HG02840 (cell line): ENCODE results near the gene ESRRA.

Experiments
- ATAC-seq: cut with Tn5 transposase; IDR thresholded peaks from one replicate; pipeline ENCODE4 v1.9.1; 2021; ENCODE audit warnings: mild to moderate bottlenecking, moderate library complexity, moderate number of reproducible peaks; ENCODE audit not compliant: unreplicated experiment, low FRiP score

The ESRRA gene

DNA sequence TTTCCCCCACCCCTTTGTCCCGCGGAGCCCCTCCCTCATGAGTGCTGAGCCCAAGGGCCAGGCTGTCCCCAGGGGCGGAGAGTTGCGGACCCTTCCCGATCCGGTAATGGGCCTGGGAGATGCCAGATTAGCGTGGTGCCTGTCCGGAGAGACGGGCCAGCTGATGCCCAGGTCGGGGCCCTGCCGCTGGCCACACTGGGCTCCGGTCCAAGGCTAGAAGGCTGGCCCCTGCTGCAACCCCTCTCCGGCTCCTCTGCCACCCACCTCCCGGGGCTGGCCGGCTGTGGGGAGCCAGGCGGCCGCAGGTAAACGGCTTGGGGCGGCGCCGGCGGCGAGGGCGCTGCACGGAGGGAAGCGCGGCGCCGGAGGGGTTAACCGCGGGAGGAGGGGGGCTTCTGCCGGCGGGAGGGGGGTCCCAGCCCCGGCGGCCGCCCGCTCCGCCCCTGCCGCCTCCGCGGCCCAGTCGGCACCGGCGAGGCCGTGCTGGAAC lies 14.0 kb upstream of the ESRRA start, which contains the start of gene KCNK4:
Gene KCNK4 (plus strand): TSS at position 41 of the 490 bp plus-strand sequence. CDS start 1,717 bp downstream, outside the sequence.
- no peak for ATAC-seq

DNA sequence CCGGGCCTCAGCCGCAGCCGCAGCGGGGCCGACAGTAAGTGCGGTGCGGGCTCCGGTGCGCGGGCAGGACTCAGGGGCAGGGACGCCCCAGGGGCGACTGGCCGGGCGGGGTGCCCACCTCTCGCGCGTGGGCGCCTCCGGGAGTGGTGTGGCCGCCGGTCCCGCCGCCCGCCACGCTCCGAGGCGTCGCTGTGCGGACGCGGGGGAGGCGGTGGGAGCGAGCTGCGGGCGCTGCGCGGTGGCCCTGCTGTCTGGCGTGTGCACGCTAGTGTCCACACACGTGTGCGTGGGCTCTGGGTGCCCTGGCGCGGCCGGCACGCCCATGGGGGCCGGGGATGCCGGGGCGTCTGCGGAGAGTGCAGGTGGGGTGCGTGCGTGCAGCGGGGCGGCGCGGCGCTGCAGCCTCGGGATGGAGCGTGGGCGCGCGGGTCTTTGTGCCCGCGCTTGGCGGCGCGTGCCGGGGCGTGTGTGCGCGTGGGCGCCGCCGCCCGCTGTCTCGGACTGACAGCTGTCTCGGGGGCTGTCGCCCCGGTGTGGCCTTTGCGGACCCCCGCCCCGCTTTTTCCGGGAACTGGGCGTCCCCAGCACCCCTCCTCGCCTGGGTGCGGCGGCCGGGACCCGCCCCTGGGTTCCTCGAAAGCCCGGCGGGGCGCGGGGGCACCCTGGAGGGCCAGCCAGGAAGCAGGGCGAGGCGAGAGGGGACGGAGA lies 13.4 kb upstream of the ESRRA start:
- no peak for ATAC-seq

DNA sequence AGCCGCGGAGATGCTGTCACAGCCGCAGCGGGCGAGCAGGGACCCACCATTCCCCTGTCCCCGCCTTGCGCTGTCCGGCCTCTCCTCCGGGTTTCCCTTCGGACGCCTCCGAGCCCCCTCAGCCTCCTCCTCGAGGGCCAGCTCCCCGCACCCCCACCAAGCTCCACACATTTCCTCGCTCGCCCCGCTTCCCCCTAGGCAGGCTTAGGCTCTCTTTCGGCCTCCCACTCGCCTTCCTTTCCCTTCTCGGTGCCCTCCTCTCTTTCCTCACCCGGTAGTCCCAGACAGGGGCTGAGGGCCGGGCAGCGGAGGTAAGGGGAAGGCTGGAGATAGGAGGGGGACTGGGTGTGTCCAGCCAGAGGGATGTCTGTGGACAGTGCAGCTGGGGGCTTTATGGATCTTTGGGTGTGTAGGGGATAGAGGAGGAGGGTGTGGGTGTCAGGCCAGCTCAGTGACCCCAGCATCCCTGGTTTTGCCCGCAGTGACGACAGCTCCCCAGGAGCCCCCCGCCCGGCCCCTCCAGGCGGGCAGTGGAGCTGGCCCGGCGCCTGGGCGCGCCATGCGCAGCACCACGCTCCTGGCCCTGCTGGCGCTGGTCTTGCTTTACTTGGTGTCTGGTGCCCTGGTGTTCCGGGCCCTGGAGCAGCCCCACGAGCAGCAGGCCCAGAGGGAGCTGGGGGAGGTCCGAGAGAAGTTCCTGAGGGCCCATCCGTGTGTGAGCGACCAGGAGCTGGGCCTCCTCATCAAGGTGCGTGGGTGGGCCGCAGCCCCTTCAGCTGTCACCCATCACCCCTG lies 12.7 kb upstream of the ESRRA start:
- no peak for ATAC-seq

DNA sequence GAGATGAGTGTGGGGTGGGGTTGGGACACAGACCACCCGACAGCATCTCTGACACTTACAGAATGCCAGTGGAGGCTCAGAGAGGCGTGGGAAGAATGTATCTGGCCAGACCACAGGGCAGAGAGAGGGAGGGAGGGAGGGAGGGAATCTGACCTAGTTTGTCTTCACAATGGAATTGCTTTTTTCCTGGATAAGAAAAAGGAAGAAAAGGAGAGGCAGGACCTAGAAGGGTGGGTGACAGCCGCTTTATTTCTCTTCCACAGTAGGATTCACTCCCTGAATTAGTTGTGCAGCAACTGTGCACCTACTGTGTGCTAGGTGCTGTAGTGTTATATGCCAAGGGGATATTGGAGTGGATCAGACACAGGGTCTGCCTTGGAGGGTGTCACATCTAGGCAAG lies 10.6 kb upstream of the ESRRA start:
- ATAC-seq: no peak

DNA sequence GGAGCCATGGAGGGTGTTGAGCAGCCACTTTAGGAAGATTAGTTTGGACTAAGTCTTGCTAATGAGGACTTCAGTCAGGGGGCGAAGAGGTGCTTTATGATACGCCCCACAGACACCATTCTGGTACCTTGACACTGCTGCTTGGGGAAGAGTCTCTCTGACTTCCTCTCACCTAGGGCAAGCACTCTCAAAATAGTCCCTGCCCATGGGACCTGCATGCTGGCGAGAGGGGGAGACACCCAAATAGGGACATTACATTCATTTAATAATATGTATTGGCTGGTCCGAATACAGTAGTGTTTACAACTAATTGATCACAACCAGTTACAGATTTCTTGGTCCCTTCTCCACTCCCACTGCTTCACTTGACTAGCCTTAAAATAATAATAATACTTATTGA lies 9.6 kb upstream of the ESRRA start:
- ATAC-seq: no peak

DNA sequence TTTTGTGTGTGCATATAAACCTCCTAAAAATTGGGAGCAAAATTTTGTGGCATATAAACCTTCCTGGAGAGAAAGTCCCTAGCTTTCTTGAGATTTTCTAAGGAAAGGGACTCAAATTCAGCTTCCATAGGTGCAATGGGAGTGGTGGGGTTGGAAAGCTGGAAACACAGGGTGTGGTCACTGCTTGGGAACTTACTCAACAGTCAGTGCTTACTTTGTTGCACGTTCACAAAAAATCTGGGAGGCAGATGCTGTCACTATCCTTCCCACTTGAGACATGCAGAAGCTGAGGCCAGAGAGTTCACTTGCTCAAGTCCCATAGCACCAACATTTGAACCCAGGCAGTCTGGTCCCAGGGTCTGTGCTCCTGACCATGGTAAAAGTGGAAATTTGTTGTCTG lies 9.1 kb upstream of the ESRRA start:
- no peak for ATAC-seq

DNA sequence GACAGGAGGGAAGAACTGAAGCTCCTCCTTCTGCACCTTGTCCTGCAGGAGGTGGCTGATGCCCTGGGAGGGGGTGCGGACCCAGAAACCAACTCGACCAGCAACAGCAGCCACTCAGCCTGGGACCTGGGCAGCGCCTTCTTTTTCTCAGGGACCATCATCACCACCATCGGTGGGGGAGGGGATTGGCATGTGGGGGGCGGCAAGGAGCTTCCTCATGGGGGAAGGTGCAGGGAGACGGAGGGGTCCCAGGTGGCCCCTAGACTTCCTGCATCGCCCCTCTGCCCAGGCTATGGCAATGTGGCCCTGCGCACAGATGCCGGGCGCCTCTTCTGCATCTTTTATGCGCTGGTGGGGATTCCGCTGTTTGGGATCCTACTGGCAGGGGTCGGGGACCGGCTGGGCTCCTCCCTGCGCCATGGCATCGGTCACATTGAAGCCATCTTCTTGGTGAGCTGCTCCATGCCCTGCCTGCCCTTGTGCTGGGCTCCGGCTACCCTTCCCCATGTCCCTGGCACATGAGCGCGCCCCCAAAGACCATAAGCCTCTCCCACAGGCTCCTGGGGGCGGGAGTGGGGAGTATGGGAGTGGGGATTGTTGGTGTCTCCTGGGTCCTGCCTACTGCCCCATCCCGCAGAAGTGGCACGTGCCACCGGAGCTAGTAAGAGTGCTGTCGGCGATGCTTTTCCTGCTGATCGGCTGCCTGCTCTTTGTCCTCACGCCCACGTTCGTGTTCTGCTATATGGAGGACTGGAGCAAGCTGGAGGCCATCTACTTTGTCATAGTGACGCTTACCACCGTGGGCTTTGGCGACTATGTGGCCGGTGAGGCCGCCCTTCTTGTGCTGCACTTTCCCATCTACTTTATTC lies 8.3 kb upstream of the ESRRA start:
- no peak for ATAC-seq

DNA sequence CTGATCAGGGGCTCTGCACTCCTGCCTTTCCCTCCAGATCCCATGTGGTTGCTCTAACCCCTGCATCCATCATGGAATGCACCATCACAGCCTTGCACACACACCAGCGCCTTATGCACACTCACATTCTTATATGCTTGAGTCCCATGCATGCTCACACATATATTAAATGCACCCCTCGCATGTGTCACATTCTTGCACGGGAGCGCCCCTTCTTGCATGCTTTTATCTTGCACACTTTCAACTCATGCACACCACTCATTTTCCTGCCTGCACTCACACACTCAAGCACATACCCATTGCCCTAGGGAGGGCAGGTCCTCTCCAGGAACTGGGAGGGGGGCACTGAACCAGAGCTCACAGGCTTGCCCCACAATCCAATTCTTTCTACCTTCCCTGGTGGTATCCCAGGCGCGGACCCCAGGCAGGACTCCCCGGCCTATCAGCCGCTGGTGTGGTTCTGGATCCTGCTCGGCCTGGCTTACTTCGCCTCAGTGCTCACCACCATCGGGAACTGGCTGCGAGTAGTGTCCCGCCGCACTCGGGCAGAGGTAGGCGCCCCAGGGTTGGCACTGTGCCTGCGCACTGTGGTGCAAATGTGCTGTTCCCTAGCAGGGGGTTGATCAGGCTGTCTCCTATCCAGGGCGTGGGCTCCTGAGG lies 7.5 kb upstream of the ESRRA start:
- no peak for ATAC-seq

DNA sequence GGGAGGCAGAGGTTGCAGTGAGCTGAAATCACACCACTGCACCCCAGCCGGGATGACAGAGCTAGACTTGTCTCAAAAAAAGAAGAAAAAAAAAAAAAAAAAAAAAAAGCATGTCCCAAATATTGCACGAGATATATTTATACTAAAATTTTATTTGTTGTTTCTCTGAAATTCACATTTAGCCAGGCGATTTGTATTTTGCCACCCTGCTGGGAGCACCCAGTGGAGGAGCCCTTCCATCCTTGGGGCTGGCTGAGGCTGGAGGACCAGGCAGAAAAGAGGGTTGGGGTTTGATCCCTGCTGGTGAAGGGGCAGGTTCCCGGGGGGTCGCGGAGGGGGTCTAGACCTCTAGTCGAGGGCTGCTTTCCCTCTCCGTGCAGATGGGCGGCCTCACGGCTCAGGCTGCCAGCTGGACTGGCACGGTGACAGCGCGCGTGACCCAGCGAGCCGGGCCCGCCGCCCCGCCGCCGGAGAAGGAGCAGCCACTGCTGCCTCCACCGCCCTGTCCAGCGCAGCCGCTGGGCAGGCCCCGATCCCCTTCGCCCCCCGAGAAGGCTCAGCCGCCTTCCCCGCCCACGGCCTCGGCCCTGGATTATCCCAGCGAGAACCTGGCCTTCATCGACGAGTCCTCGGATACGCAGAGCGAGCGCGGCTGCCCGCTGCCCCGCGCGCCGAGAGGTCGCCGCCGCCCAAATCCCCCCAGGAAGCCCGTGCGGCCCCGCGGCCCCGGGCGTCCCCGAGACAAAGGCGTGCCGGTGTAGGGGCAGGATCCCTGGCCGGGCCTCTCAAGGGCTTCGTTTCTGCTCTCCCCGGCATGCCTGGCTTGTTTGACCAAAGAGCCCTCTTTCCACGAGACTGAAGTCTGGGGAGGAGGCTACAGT lies 6.1 kb upstream of the ESRRA start:
- ATAC-seq: no peak

DNA sequence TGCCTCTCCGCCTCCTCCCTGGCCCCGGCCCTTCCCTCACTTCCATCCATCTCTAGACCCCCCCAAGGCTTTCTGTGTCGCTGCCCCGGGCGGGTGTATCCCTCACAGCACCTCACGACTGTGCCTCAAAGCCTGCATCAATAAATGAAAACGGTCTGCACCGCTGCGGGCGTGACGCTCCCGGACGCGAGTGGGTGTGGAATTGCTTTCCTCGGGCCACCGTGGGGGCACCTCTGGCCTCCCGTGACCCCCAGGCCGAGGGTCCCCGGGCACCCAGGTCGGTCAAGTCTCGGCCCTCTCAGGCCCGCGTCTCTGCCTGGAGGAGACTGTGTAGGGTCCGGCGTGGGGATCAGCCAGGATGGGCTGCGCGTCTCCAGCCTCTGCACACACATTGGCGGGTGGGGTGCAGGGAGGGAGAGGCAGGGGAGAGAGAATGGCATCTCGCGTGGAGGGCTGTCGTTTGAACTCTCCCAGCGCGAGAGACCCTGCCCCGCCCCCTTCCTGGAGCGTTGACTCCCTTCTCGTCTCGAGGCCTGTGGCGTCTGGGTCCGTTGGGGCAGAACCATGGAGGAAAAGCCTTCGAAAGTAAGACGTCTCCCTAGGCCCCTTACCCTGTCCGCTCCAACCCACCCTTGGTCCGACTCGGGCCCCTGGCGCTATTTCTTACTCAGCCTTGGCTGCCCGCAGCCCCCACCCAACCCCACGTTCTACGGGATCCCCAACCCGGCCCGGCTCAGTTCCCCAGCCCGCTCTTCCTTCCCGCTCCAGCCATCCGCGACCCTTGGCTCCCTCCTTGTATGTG lies 5.3 kb upstream of the ESRRA start, which contains the start of gene CATSPERZ:
Gene CATSPERZ (plus strand): TSS at position 512 of the 802 bp plus-strand sequence. CDS start 53 bp downstream, at position 565.
- no peak for ATAC-seq

DNA sequence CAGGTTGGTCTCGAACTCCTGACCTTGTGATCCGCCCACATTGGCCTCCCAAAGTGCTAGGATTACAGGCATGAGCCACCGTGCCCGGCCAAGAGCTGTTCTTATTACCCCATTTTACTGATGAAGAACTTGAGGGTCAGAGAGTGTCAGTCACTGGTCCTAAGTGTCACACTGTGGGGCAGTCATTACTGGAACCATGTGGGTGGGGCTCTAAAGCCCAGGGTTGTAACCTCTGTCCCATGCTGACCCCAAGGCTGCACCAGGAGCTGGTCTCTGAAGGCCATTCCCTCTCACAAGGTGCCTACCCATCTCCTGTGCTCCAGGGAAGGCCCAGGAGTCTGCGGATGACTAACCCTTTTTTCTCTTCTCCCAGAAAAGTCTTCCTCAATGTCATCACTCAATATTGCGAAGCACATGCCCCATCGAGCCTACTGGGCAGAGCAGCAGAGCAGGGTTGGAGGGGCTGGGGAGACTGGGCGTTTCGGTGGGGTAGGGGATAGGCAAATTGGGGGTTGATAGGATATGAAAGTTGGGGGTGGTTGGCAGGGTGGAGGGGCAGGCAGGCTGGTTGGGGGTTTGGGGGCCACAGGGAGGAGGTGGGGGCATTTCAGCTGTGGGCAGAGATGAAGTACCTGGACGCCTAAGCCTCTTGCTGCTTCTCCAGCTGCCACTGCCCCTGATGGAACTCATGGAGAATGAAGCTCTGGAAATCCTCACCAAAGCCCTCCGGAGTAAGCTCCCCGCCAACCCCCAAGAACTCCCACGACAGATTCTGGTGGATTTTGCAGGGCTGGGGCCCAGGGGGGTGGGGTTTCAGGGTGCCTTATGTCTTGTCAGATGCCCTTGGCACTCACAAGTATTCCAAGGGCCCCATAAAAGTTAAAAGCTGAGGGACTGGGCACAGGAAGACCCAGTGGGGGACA lies 2.0 kb upstream of the ESRRA start:
- ATAC-seq: no peak

DNA sequence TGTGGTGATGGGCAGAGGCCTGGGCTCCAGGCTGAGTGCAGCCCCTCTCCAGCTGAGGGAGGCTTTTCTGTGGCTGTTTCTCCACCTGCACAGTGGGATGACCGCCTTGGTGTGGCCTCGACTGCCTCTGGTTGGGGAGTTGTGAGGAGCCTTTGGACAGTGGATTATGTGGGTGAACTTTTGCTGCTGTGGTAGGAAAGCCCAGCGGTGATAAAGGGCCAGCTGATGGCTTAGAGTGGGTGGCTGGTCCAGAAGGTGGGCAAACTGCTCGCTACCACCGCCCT lies 1.4 kb upstream of the ESRRA start:
- ATAC-seq: no peak

DNA sequence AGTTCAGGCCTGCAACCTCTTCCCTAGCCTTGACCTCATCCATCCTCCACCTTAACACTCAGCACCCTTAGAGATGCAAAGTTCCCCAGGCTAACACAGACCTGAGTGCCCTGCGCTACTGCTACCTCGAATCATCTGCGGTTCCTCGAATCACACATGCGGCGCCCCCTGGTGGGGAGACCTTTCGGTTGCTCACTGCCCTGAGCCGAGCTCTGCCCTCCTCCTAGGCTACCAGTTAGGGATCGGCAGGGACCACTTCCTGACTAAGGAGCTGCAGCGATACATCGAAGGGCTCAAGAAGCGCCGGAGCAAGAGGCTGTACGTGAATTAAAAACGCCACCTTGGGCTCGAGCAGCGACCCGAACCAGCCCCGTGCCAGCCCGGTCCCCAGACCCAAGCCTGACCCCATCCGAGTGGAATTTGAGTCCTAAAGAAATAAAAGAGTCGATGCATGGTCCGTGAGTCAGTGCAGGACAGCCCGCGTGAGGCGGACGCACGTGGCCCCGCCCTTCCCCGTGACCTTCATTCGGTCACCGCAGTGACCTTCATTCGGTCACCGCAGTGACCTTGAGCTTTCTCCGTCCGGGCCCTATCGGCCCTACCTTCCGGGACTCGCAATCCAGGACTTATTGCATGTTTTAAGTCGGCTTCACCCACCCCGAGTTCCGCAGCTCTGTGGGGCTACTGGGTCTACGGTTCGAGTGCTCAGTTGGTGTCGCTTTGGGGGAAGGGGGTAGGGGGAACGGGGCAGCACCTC lies 830 bp upstream of the ESRRA start:
- ATAC-seq: peak; percentile 21

DNA sequence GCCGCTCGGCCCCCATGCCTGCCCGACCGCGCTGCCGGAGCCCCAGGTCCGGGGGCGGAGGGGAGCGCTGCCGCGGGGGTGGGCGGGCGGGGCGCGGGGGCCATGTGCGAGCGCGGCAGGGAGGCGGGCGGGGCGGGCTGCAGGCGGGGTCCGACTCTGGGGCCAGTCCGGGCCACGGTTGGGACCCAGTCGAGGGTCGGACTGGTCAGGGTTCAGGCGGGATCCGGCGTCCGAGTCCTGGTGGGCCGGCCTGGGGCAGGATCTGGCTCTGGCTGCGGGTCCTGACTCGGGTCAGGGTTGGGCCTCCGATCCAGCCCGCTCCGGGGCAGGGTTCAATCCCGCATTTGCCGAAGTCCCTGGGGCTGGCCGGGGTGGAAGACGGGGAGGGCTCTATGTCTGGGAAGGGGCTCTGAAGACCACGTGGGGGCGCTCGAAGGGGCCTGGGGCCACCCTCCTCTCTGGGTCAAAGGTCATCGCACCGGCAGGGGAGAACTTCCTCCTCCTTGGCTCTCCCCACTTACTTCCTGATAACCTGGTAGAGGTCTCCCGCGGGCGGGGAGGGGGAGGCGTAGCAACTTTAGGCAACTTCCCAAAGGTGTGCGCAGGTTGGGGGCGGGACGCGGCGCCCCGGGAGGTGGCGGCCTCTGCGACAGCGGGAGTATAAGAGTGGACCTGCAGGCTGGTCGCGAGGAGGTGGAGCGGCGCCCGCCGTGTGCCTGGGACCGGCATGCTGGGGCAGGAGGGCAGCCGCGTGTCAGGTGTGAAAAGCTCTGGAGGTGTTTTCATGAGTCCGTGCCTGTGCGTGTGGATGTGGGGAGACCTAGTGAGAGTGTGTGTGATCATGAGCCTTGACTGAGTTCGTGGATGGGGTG lies 603 bp downstream of the ESRRA start:
- peak; percentile 20 for ATAC-seq

DNA sequence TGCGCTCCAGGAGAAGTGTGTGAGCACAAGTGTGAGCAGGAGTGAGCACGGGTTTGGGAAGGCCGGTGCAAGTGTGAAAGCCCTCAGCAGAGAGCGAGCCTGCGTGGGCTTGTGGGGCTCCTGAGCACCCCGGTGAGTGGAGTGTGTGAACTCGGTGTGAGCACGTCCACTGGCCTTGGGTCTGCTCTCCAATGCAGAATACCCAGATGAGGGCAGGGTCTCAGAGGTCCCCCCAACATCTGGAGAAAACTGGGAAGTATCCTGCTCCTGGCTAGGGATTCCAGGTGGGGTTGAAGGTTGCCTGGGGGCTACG lies 1.2 kb downstream of the ESRRA start:
- ATAC-seq: no peak
